Measurements from ENCODE around the gene KRTAP4-5.
"Not testable (repeated sequence)": the region's sequence is repeated elsewhere in the genome, so short reads cannot be mapped to it uniquely, and the experiment has no call there.

KRTAP4-5 gene

DNA sequence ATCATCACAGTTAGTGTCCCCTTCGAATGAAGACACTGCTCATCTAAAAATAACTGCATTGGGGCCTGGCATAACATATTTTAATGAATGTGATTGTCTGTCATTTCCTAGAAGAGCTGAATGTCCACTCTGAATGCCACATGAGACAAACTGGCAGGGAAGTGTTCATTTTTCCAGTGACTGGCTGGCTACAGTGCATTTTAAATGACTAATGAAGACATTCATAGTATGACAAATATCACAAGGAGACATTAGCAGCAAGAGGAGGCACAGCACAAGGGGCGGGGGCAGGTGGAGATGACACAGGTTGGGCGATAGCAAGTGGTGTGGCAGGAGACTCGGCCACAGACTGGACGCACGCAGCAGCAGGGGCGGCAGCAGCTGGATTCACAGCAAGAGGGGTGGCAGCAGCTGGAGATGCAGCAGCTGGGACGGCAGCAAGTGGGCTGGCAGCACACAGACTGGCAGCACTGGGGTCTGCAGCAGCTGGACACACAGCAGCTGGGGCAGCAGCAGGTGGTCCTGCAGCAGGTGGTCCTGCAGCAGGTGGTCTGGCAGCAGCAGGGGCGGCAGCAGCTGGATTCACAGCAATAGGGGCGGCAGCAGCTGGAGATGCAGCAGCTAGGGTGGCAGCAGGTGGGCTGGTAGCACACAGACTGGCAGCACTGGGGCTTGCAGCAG lies 514 bp downstream of the KRTAP4-5 start:
- not testable (repeated sequence) for FAIRE-seq; DNase-seq (ENCODE audit: extremely low spot score, insufficient read length, low read depth)

DNA sequence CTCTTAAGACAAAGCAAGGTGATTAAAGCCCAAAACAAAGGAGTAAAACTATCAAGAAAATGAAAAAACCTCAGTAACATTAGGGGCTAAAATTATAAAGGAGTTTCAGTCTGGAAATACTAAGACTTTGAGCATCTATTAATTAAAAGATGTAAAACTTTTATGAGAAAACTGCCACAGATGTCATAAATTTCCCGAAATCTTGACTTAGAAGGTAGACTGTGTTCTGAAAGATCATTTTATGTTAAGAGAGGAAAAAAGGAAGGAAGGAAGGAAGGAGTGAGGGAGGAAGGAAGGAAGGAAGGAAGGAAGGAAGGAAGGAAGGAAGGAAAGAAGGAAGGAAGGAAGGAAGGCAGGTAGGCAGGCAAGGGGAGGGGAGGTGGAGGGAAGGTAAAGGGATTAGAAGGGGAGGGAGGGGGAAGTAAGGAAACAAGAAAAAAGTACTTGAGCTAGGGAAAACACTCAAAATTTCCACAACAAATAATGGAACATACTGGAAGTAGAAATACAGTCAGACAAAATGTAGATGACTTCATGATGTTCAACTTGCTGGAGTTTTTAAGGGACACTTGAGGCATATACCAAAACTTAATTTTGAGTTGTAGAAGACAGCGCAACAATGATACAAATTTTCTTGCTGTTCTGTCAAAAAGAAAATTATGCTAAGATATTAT lies 2.0 kb downstream of the KRTAP4-5 start:
- DNase-seq (ENCODE audit: extremely low spot score, insufficient read length, low read depth) (no peak), FAIRE-seq (no peak)

GRCh38 chr17:41145261-41145660 lies 4.4 kb downstream of the KRTAP4-5 start:
- DNase-seq (ENCODE audit: extremely low spot score, insufficient read length, low read depth) (no peak), FAIRE-seq (no peak)

DNA sequence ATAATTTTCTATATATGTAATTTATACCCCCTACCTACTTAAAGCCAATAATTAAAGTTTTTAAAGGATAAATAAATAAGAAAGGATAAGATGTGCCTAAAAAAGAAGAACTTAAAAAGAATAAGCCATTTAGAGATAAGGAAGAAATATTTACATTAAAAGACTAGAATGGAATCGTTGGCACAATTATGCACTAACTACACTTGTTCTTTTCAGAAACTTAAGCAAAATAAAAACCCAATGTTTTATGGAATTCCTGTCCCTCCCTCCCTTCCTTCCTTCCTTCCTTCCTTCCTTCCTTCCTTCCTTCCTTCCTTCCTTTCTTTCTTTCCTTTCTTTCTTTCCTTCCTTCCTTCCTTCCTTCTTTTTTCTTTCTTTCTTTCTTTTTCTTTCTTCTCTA lies 4.8 kb downstream of the KRTAP4-5 start:
- FAIRE-seq = no peak
- DNase-seq (ENCODE audit: extremely low spot score, insufficient read length, low read depth) = no peak

- DNase-seq (ENCODE audit: extremely low spot score, insufficient read length, low read depth) (no peak), FAIRE-seq (no peak)
Measured at GRCh38 chr17:41141361-41141760, 8.3 kb downstream of the KRTAP4-5 start.

- no peak for FAIRE-seq
- no peak for DNase-seq (ENCODE audit: extremely low spot score, insufficient read length, low read depth)
Measured at GRCh38 chr17:41140360-41141131, 9.1 kb downstream of the KRTAP4-5 start, which contains the start of gene KRTAP4-6. Gene KRTAP4-6 (minus strand): TSS chr17:41140544. CDS start chr17:41140487, 57 bp downstream.

GRCh38 chr17:41139865-41140264 lies 9.8 kb downstream of the KRTAP4-5 start:
- FAIRE-seq; DNase-seq (ENCODE audit: extremely low spot score, insufficient read length, low read depth): not testable (repeated sequence)

- FAIRE-seq = no peak
- no peak for DNase-seq (ENCODE audit: extremely low spot score, insufficient read length, low read depth)
Measured at GRCh38 chr17:41133880-41134735, 15.5 kb downstream of the KRTAP4-5 start.

DNA sequence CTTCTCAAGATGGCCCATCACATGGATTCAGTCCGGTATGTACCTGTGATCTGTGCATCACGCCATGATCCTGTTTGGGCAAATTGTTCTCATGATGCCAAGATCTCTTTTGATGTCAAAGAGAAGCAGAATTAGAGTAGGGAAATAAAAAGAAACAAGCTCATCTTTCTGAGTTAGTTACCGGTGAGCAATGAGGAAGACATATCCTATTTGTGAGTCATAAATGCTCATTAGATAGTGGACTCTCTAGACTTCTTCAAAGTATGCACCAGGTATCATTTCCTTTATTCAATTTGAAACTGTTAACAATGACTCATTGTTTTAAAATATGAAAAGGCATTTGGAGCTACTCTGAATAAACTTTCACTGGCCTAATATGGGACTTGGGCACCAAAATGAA lies 17.6 kb downstream of the KRTAP4-5 start:
- no peak for DNase-seq (ENCODE audit: extremely low spot score, insufficient read length, low read depth)
- no peak for FAIRE-seq

- DNase-seq (ENCODE audit: extremely low spot score, insufficient read length, low read depth) = no peak
Measured at GRCh38 chr17:41127371-41127770, 22.3 kb downstream of the KRTAP4-5 start.

GRCh38 chr17:41126412-41126811 lies 23.2 kb downstream of the KRTAP4-5 start:
- DNase-seq (ENCODE audit: extremely low spot score, insufficient read length, low read depth) = no peak
- FAIRE-seq = no peak

More at GRCh38 chr17:41127371-41127770, 22.3 kb downstream of the KRTAP4-5 start:
- FAIRE-seq = no peak

- FAIRE-seq = no peak
- DNase-seq (ENCODE audit: extremely low spot score, insufficient read length, low read depth) = no peak
Measured at GRCh38 chr17:41125064-41125463, 24.6 kb downstream of the KRTAP4-5 start.

DNA sequence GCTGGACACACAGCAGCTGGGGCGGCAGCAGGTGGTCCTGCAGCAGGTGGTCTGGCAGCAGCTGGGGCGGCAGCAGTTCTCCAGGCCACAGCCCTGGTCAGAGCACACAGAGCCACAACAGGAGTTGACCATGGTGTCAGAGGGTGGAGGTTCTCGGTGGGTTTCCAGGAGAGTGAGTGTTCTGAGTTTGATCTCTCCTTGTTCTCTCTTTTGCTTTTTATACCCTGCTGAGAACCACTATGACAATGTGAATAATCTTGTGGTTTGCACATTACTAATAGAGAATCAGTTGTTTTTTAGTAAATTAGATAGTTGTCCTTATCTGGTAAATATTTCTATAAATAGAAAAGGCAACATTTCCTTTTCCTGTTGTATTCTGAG lies 25.6 kb downstream of the KRTAP4-5 start, which contains the start of gene KRTAP4-12:
KRTAP4-12 (minus strand) TSS at position 192 of the 381 bp plus-strand sequence; CDS start at position 132, 60 bp downstream.
- not testable (repeated sequence) for FAIRE-seq

DNA sequence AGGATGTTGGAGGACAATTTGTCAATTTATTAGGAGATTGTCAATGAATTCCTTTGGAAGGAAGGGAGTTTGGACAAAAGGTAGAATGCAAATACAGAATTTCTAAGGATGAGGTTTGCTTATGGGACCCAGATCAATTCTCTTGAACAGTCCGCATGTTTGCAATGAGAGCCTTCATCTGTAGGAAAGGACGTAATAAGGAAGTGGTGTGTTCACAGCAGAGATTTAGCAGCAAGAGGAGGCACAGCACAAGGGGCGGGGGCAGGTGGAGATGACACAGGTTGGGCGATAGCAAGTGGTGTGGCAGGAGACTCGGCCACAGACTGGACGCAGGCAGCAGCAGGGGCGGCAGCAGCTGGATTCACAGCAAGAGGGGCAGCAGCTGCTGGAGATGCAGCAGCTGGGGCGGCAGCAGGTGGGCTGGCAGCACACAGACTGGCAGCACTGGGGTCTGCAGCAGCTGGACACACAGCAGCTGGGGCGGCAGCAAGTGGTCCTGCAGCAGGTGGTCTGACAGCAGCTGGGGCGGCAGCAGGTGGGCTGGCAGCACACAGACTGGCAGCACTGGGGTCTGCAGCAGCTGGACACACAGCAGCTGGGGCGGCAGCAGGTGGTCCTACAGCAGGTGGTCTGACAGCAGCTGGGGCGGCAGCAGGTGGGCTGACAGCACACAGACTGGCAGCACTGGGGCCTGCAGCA lies 26.2 kb downstream of the KRTAP4-5 start:
- not testable (repeated sequence) for DNase-seq (ENCODE audit: extremely low spot score, insufficient read length, low read depth); FAIRE-seq

More for the DNA sequence above, 25.6 kb downstream of the KRTAP4-5 start, which contains the start of gene KRTAP4-12:
- DNase-seq (ENCODE audit: extremely low spot score, insufficient read length, low read depth) = not testable (repeated sequence)

- no peak for FAIRE-seq
Measured at GRCh38 chr17:41121742-41122141, 27.9 kb downstream of the KRTAP4-5 start.

DNA sequence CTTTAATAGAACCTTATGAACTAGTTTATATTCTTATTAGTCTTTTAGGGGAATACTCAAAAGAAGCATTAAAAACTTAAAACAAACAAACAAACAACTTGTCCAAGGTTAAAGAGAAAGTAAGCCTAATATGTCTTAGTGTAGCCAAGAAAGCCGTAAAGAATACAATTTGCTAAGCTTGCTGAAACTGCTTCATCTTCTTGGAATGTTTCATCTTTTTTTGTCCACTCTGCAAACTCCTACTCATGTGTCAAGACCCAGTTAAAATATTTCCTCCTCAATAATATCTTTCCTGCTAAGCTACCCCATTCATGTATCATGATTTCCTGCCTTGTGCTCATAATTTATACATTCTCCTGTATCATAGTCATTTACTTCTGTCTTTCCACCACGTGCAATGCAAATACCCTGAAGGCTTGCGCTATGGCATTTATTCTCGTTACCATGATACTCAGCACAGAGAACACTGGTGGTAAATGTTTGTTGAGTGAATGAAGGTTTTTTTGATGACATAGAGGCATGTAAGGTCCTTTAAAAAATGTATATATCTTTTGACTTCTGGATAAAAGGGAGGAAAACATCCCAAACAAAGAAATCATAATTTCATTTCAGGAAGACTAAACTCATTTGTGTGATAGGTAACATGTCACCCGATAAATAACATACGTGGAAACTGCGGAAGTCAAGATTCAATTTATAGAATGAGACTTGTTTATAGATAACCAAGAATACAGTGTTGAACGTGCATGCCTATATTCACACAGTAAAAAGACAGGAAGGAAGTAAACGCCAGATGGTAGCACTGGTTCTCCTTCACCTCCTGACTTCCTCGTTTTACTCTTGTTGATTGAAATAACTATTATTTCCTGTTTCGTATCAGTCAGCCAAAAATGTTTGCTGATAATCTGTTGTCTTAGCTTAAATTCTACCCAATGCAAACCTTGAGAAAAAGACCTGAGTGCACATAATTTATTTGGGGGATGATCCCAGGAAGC lies 29.6 kb downstream of the KRTAP4-5 start:
- FAIRE-seq = peak; percentile 52
- DNase-seq (ENCODE audit: extremely low spot score, insufficient read length, low read depth) = not testable (repeated sequence)

More at GRCh38 chr17:41121742-41122141, 27.9 kb downstream of the KRTAP4-5 start:
- no peak for DNase-seq (ENCODE audit: extremely low spot score, insufficient read length, low read depth)

DNA sequence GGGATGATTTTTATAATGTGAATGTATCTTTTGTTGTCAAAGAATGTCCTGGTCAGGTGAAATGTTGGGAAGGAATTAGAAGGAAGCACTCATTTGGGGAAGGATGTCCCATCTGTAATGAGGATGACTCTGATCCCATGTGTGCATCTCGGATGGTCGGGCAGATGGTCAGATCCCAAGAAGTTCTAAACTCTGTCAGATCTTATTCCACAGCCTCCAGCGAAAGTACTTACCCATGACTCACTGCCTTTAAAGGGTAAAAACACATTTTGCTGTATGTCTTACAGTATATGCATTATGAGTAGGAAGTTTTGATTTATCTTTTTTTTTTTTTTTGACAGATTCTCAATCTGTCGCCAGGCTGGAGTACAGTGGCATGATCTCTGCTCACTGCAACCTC lies 30.9 kb downstream of the KRTAP4-5 start:
- FAIRE-seq (no peak), DNase-seq (ENCODE audit: extremely low spot score, insufficient read length, low read depth) (no peak)
